ENCODE results near the gene TOX4.
"Not testable (repeated sequence)": the region's sequence is repeated elsewhere in the genome, so short reads cannot be mapped to it uniquely, and the experiment has no call there.

The TOX4 gene

GRCh38 chr14:21543521-21543960, 66.5 kb downstream of the TOX4 start:
- no peak overlapping the region for H3K4me3 ChIP-seq (ENCODE audit: low read depth, low read length)
- TF ChIP-seq CTCF (IDR thresholded peaks at IDR 0.05; ENCODE audit: low read depth, low read length, missing control alignments), result no peak
- in situ Hi-C loops (cut with HindIII; ENCODE audit: low sequenced_read_pairs), result no loop called here
- no peak for DNase-seq (ENCODE audit: low read depth)

- in situ Hi-C loops (cut with HindIII; ENCODE audit: low sequenced_read_pairs), result no loop called here
- TF ChIP-seq CTCF (IDR thresholded peaks at IDR 0.05; ENCODE audit: low read depth, low read length, missing control alignments), result no peak
- no peak overlapping the region for H3K4me3 ChIP-seq (ENCODE audit: low read depth, low read length)
- DNase-seq (ENCODE audit: low read depth), result no peak
Measured at GRCh38 chr14:21543963-21544362, 67.0 kb downstream of the TOX4 start.

GRCh38 chr14:21544588-21544987, 67.6 kb downstream of the TOX4 start:
- DNase-seq (ENCODE audit: low read depth); in situ Hi-C loops (cut with HindIII; ENCODE audit: low sequenced_read_pairs); H3K4me3 ChIP-seq (ENCODE audit: low read depth, low read length): not testable (repeated sequence)
